GM04503 (cell line): ENCODE measurements around the gene SIN3A.
"Not testable (repeated sequence)": the region's sequence is repeated elsewhere in the genome, so short reads cannot be mapped to it uniquely, and the experiment has no call there.

Experiments used
- DNase-seq: peaks from one replicate; pipeline ENCODE4 v3.0.0-alpha.2; 2012; ENCODE audit warnings: low read depth

SIN3A gene

GRCh38 chr15:75333654-75334419, 117.7 kb downstream of the SIN3A start:
- DNase-seq = not testable (repeated sequence)

DNA sequence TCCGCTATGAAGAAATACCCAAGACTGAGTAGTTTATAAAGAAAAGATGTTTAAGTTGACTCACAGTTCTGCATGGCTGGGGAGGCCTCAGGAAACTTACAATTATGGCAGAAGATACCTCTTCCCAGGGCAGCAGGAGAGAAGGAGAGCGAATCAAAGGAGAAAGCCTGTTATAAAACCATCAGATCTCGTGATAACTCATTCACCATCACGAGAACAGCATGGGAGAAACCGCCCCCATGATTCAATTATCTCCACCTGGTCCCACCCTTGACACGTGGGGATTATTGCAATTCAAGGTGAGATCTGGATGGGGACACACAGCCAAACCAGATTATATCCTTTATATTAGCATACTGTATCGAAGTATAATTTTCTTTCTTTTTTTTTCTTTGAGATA, 119.4 kb downstream of the SIN3A start:
- DNase-seq = not testable (repeated sequence)

DNA sequence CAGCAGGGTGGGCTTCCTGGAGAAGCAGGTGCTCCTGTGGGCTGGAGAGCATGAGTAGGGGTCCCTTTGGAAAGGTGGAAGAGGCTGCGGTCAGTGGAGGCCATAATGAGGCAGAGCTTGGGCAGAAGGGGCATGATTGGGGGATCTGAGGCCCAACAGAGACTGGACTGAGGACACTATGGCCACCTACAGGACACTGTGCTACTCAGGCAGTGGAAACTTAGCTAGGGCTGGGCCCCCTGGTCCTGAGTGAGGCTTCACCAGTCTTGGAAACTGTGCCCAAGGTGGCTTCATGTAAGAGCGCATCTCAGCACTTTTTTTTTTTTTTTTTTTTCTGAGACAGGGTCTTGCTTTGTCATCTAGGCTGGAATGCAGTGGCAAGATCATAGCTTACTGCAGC, 121.9 kb downstream of the SIN3A start:
- DNase-seq = no peak

DNA sequence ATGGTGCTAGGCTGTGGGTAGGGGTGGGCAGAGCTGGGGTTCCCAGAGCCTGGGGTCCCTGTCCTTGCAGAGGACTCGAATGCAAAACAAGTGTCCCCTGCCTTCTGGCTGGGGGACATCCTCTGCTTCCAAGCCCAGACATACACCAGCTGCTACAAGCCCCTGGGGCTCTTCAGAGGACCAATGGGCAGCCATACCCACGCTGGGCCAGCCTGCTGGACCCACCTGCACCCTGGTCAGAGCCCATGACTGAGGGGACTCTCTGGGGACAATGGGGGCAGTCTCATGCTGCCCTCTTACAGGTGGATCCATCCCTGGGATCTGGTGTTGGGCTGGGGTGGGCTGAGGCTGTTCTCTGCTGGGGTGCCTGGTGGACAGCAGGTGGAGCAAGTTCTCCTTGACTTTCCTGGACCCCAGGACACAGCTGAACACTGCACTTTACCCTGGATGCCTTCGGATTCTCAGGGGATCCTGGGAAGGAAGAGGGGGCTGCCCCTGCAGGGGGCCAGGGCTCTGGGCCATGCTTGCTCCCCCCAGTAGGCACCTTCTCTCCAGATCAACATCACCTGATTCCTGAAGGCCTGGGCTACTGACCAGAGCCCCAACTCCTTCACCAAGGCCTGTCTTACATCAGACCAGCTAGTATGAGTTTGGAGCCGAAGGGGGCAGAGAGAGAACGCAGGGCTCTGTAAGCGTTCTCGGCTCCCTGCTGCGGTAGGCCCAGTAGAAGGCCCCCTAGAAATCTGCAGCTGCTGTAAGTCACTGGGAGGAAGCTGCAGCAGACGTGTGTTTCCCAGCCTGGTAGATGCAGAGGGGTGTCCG, 122.8 kb downstream of the SIN3A start:
- DNase-seq = no peak

- DNase-seq = no peak
Observed at GRCh38 chr15:75327491-75327890, 124.0 kb downstream of the SIN3A start.

DNA sequence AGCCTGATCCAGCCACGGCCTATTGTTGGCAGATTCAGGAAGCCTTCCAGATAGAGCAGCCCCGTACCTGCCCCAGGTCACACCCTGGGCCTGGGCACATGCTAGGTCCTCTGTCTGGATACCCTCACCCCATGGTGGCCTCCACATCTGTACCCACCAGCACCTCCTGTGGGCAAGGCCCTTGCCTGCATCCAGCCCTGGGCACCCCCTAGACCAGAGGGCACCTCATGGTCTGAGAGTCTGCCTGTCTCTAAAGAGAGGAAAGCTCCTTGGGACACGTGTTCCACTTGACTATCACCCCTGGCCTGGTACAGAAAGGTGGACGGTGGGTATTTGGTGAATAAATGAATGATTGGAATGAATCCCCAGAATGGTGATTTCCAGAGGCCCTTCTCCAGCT, 124.5 kb downstream of the SIN3A start:
- no peak for DNase-seq

DNA sequence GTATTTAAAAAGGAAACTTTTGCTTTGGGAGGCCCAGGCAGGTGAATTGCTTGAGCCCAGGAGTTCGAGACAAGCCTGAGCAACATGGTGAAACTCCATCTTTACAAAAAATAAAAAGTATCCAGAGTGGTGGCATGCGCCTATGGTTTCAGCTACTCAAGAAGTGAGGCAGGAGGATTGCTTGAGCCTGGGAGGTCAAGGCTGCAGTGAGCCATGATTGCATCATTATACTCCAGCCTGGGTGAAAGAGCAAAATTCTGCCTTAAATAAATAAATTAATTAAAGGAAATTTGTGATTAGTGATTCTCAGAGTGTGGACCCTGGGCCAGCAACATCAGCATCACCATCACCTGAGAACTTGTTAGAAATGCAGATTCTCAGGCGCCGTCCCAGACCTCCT, 125.6 kb downstream of the SIN3A start:
- no peak for DNase-seq

- no peak for DNase-seq
Observed at GRCh38 chr15:75321711-75322110, 129.8 kb downstream of the SIN3A start.
